ENCODE results near the gene PRKN. TPM values are rescaled to one million over a fixed set of nuclear protein-coding genes. Genes with fewer than 3 reads are reported as not detected.

PRKN gene
- total and polyA plus RNA-seq, 2 donors (not counting 3 experiments of a cell fraction or from before 2014, with no cell fraction given), result 0.06 TPM; not detected in 1

DNA sequence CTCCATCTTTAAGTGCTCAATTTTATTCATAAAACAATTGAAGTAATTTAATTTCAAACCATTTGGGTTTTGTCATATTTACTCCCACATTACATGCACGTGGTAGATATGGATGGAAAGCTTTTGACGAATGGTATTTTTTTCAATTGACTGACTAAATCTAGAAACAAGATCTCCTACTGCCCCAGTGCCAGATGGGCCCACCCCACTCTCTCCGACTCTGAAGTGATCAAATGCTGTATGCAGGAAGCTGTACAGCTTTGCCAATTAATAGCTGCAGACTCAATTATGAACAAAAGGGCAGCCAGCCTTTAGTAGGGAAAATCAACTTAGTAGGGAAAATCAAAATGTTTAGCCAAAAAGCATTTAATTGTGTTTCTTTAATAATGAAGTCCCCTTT, 46.4 kb upstream of the PRKN start:
- no peak overlapping the region for H3K9ac ChIP-seq (replicated peaks; ENCODE audit: extremely low read depth, insufficient read depth, low read length)
- intact Hi-C loops (cut with micrococcal nuclease), result no loop called here
- CTCF ChIA-PET, result no interaction called here
- H3K27ac ChIP-seq (ENCODE audit: insufficient read depth, low read depth, low read length), result no peak overlapping the region
- DNase-seq (ENCODE audit: low read depth, low spot score) (no peak), FAIRE-seq (no peak)
- H3K4me3 ChIP-seq (replicated peaks in 1 of 3; ENCODE audit: insufficient read depth in 1 of 3, low read depth in 1 of 3, low read length in 3 of 3), result no peak overlapping the region
- no peaks in the 10 kb centered on the region for H3K9me3 ChIP-seq (replicated peaks; ENCODE audit: control insufficient read depth, insufficient read depth, low read length)
- no peaks in the 10 kb centered on the region for H3K9me1 ChIP-seq (replicated peaks; ENCODE audit: control insufficient read depth, extremely low read depth, insufficient read depth, low read length)
- BruUV-seq (replicated peaks), result no TSS peak
- H3K27me3 ChIP-seq (ENCODE audit: control insufficient read depth in 2 of 2, insufficient read depth in 2 of 2, low read length in 2 of 2), result no peaks in the 10 kb centered on the region
- H2AFZ ChIP-seq (ENCODE audit: low read depth, low read length), result no peak overlapping the region
- H3K4me2 ChIP-seq (ENCODE audit: insufficient read depth, low read length), result no peak overlapping the region
- dilution Hi-C loops (cut with MboI; ENCODE audit: extremely low pct_ligation_motif_present, low sequenced_read_pairs), result no loop called here
- H3K36me3 ChIP-seq (ENCODE audit: control insufficient read depth in 2 of 2, extremely low read depth in 1 of 2, insufficient read depth in 2 of 2, low read length in 2 of 2), result no peaks in the 10 kb centered on the region
- H3K4me1 ChIP-seq (ENCODE audit: control insufficient read depth, extremely low read depth, insufficient read depth, low read length), result no peaks in the 10 kb centered on the region
- H4K20me1 ChIP-seq (replicated peaks; ENCODE audit: control insufficient read depth, extremely low read depth, insufficient read depth, low read length), result no peaks in the 10 kb centered on the region
- H3K79me2 ChIP-seq (ENCODE audit: control insufficient read depth, insufficient read depth, low read length), result no peaks in the 10 kb centered on the region
- TF ChIP-seq MYC (IDR thresholded peaks at IDR 0.05; ENCODE audit: low read depth, low read length) (no peak), POLR2AphosphoS5 (IDR thresholded peaks at IDR 0.05; ENCODE audit: insufficient read depth, low read depth, low read length) (no peak), FOS (IDR thresholded peaks at IDR 0.05; ENCODE audit: borderline replicate concordance, insufficient read depth, low read length) (no peak), POLR2A (IDR thresholded peaks at IDR 0.05; ENCODE audit: low read depth, low read length) (no peak), GATA2 (IDR thresholded peaks at IDR 0.05; ENCODE audit: insufficient read depth, insufficient read length, low read depth, low read length) (no peak), JUN (IDR thresholded peaks at IDR 0.05; ENCODE audit: borderline replicate concordance, insufficient read depth, insufficient read length, low read depth) (no peak), EZH2 (IDR thresholded peaks at IDR 0.05; ENCODE audit: borderline replicate concordance, low read depth, low read length, severe bottlenecking) (no peak)
- TF ChIP-seq, protein P1, sequence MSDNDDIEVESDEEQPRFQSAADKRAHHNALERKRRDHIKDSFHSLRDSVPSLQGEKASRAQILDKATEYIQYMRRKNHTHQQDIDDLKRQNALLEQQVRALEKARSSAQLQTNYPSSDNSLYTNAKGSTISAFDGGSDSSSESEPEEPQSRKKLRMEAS (IDR thresholded peaks at IDR 0.05; ENCODE audit: insufficient read depth, insufficient read length), result no peak
- TF ChIP-seq, protein P2, sequence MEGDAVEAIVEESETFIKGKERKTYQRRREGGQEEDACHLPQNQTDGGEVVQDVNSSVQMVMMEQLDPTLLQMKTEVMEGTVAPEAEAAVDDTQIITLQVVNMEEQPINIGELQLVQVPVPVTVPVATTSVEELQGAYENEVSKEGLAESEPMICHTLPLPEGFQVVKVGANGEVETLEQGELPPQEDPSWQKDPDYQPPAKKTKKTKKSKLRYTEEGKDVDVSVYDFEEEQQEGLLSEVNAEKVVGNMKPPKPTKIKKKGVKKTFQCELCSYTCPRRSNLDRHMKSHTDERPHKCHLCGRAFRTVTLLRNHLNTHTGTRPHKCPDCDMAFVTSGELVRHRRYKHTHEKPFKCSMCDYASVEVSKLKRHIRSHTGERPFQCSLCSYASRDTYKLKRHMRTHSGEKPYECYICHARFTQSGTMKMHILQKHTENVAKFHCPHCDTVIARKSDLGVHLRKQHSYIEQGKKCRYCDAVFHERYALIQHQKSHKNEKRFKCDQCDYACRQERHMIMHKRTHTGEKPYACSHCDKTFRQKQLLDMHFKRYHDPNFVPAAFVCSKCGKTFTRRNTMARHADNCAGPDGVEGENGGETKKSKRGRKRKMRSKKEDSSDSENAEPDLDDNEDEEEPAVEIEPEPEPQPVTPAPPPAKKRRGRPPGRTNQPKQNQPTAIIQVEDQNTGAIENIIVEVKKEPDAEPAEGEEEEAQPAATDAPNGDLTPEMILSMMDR (IDR thresholded peaks at IDR 0.05; ENCODE audit: extremely low read depth in 1 of 2, insufficient read depth in 1 of 2, low read depth in 1 of 2, low read length in 2 of 2), result no peak
- POLR2A ChIA-PET, result no interaction called here

All from endothelial cell of umbilical vein (primary cell).